Vagina (tissue), 2 donors: ENCODE data around the gene CALCOCO2. TPM values are rescaled to one million over a fixed set of nuclear protein-coding genes. Genes with fewer than 3 reads are reported as not detected.

Experiments
- DNase-seq, 2 donors: peaks; one replicate each; pipeline ENCODE4 v3.0.0-alpha.2; 2017; ENCODE audit errors: extremely low spot score in 2 of 2
- H3K27ac ChIP-seq: fragments of 200-600 bp; sonication (generic); one replicate; pipeline ENCODE4 v1.5.1; 2019
- H3K27me3 ChIP-seq: fragments of 200-600 bp; sonication (generic); one replicate; pipeline ENCODE4 v1.5.1; 2019
- H3K36me3 ChIP-seq, 2 donors: fragments of 200-600 bp; sonication (generic); one replicate each; pipeline ENCODE4 v1.5.1; 2017 to 2019
- H3K4me1 ChIP-seq: fragments of 200-600 bp; sonication (generic); one replicate; pipeline ENCODE4 v1.5.1; 2019
- H3K4me3 ChIP-seq, 2 donors: fragments of 200-600 bp; sonication (generic); 1 replicate in 1 of 2; 2 replicates in 1 of 2; pipeline ENCODE4 v1.5.1; 2016 to 2019
- H3K9me3 ChIP-seq: fragments of 200-600 bp; sonication (generic); one replicate; pipeline ENCODE4 v1.5.1; 2019
- CTCF ChIP-seq, 3 experiments: fragments of 450-650 bp in 2 of 3; fragments of 200-600 bp in 1 of 3; sonication (generic) in 1 of 3; IDR thresholded peaks; one replicate each; pipeline ENCODE4 v1.5.1; 2017 to 2019; ENCODE audit warnings: antibody characterized with exemption in 3 of 3, mild to moderate bottlenecking in 2 of 3, moderate library complexity in 2 of 3
- POLR2A ChIP-seq, 2 donors: fragments of 450-650 bp; IDR thresholded peaks; one replicate each; pipeline ENCODE4 v1.6.1; 2017; ENCODE audit warnings: antibody characterized with exemption in 2 of 2, mild to moderate bottlenecking in 2 of 2, moderate library complexity in 2 of 2
- POLR2AphosphoS5 ChIP-seq, 2 donors: sonication (generic); formaldehyde crosslinking; IDR thresholded peaks; one replicate each; pipeline ENCODE4 v1.9.0; 2017; ENCODE audit warnings: antibody characterized with exemption in 2 of 2, mild to moderate bottlenecking in 2 of 2, low read depth in 1 of 2; ENCODE audit not compliant: insufficient read depth in 1 of 2
- intact Hi-C: fragments of 100-400 bp; cut with DNase I; formaldehyde crosslinking; loops from one replicate; pipeline ENCODE4 v1.15.1; 2023
- small RNA-seq: library from RNA; depleted of rRNA; stranded (forward); fragments of <200 nt; gene quantifications from one replicate; pipeline ENCODE3, GENCODE V24; 2016
- total RNA-seq: library from RNA; depleted of rRNA; stranded (reverse); fragments of >200 nt; gene quantifications from one replicate; pipeline ENCODE4 v1.2.3, GENCODE V29; 2016

The CALCOCO2 gene
- total RNA-seq, 1 donor from 2014 or later = 140 TPM

GRCh38 chr17:48912476-48912875 is 81.6 kb downstream of the CALCOCO2 start:
- Histone ChIP-seq H3K9me3 (no peaks in the 10 kb centered on the region), H3K4me1 (peaks cover 52% of the 10 kb centered on the region), H3K27me3 (no peaks in the 10 kb centered on the region), H3K4me3 (no peak overlapping the region), H3K27ac (no peak overlapping the region), H3K36me3 (peaks cover 2 to 21% of the 10 kb centered on the region in 2 donors)
- TF ChIP-seq CTCF (IDR thresholded peaks at IDR 0.05) (no peak), POLR2A (IDR thresholded peaks at IDR 0.05) (no peak), POLR2AphosphoS5 (IDR thresholded peaks at IDR 0.05; ENCODE audit: insufficient read depth in 1 of 2, low read depth in 1 of 2) (no peak)
- DNase-seq = no peak
- intact Hi-C loops = no loop called here

Small RNAs within 50 kb of the gene (small RNA-seq; reads per million reads assigned to genes)
- gene AC068531.1 (not detected), gene RF00263 (not detected)

Other genes starting within 250 kb of the CALCOCO2 start
- 17.7 TPM for gene HOXB3, start 240.8 kb upstream of the CALCOCO2 start, total RNA-seq
- gene HOXB5, start 237.3 kb upstream of the CALCOCO2 start, total RNA-seq = 0.74 TPM
- 1.2 TPM for gene HOXB6, start 226.0 kb upstream of the CALCOCO2 start, total RNA-seq
- gene HOXB7, start 220.0 kb upstream of the CALCOCO2 start, total RNA-seq = 3.2 TPM
- gene HOXB8, start 215.7 kb upstream of the CALCOCO2 start, total RNA-seq = not detected
- not detected for gene HOXB9, start 204.7 kb upstream of the CALCOCO2 start, total RNA-seq
- gene PRAC1, start 108.5 kb upstream of the CALCOCO2 start, total RNA-seq = 9.6 TPM
- not detected for gene PRAC2, start 107.8 kb upstream of the CALCOCO2 start, total RNA-seq
- 5.4 TPM for gene HOXB13, start 102.3 kb upstream of the CALCOCO2 start, total RNA-seq
- 0.49 TPM for gene TTLL6, start 13.8 kb upstream of the CALCOCO2 start, total RNA-seq
- gene ATP5MC1, start 61.8 kb downstream of the CALCOCO2 start, total RNA-seq = 90.8 TPM
- gene UBE2Z, start 77.4 kb downstream of the CALCOCO2 start, total RNA-seq = 67.3 TPM
- gene SNF8, start 113.8 kb downstream of the CALCOCO2 start, total RNA-seq = 64.1 TPM
- not detected for gene GIP, start 137.6 kb downstream of the CALCOCO2 start, total RNA-seq
- gene IGF2BP1, start 166.3 kb downstream of the CALCOCO2 start, total RNA-seq = not detected